Panc1 (cell line): Measurements from ENCODE around the gene CLEC17A. TPM values are rescaled to one million over a fixed set of nuclear protein-coding genes. Genes with fewer than 3 reads are reported as not detected.

Experiments used
- ATAC-seq: fragments of 200-7000 bp; cut with Tn5 transposase; 2 replicates; pipeline ENCODE4 v1.9.1; 2020; ENCODE audit warnings: mild to moderate bottlenecking, moderate library complexity
- BruUV-seq: library from RNA; stranded (reverse); fragments of 400-500 nt; replicated peaks from 2 replicates; lab custom pipeline; 2021; lab: Mats Ljungman, UMichigan
- CTCF ChIA-PET: fragments of 300-600 bp; sonication (Branson Sonifier 250); formaldehyde crosslinking; loops from one replicate; lab custom pipeline; 2022; ENCODE audit warnings: antibody characterized with exemption; lab: Charles Lee
- POLR2A ChIA-PET: fragments of 300-600 bp; sonication (Branson Sonifier 250); formaldehyde crosslinking; loops from one replicate; lab custom pipeline; 2022; ENCODE audit warnings: antibody characterized with exemption; lab: Charles Lee
- DNase-seq: peaks from one replicate; pipeline ENCODE4 v3.0.0-alpha.2; 2010; ENCODE audit warnings: low read depth, low spot score
- H3K27ac ChIP-seq: 2 replicates; pipeline ENCODE4 v1.5.1; 2011; ENCODE audit warnings: mild to moderate bottlenecking, low read length, inconsistent platforms
- H3K27me3 ChIP-seq: fragments of 200-500 bp; sonication (Bioruptor generic); 2 replicates; pipeline ENCODE4 v1.6.0; 2014; ENCODE audit warnings: low read length, inconsistent platforms; ENCODE audit not compliant: control insufficient read depth, insufficient read depth
- H3K36me3 ChIP-seq: fragments of 200-500 bp; sonication (Bioruptor generic); 2 replicates; pipeline ENCODE4 v1.5.1; 2014; ENCODE audit warnings: inconsistent platforms, mild to moderate bottlenecking, low read length, moderate library complexity; ENCODE audit not compliant: control insufficient read depth, insufficient read depth
- H3K4me1 ChIP-seq: 2 replicates; pipeline ENCODE4 v1.5.1; 2011; ENCODE audit warnings: inconsistent platforms, mild to moderate bottlenecking, low read length, moderate library complexity; ENCODE audit not compliant: control insufficient read depth, insufficient read depth
- H3K4me3 ChIP-seq, 2 experiments: 2 replicates each; pipeline ENCODE4 v1.5.1; 2011 to 2012; ENCODE audit warnings: low read depth in 2 of 2, low read length in 2 of 2, mild to moderate bottlenecking in 2 of 2, inconsistent platforms in 1 of 2, moderate library complexity in 1 of 2
- H3K9me3 ChIP-seq: fragments of 200-500 bp; sonication (Bioruptor generic); 2 replicates; pipeline ENCODE4 v1.5.1; 2014; ENCODE audit warnings: low read depth, mild to moderate bottlenecking, inconsistent platforms, low read length, moderate library complexity; ENCODE audit not compliant: control insufficient read depth, insufficient read depth
- POLR2AphosphoS5 ChIP-seq: IDR thresholded peaks from 2 replicates; pipeline ENCODE4 v1.6.1; 2012; ENCODE audit warnings: mild to moderate bottlenecking, low read depth, low read length, moderate library complexity
- SIN3A ChIP-seq: IDR thresholded peaks from 2 replicates; pipeline ENCODE4 v1.6.1; 2012; ENCODE audit warnings: low read depth, mild to moderate bottlenecking, low read length, moderate library complexity, borderline replicate concordance; ENCODE audit not compliant: insufficient read depth
- TCF7L2 ChIP-seq: IDR thresholded peaks from 2 replicates; pipeline ENCODE4 v1.6.1; 2011; ENCODE audit warnings: mild to moderate bottlenecking, low read depth, low read length, inconsistent platforms
- in situ Hi-C: cut with HindIII; loops from 2 replicates; pipeline ENCODE4 v1.10.0; 2016; ENCODE audit warnings: low sequenced_read_pairs, low pct_unique_long_range_greater_than_20kb
- intact Hi-C: fragments of 100-400 bp; cut with micrococcal nuclease; formaldehyde crosslinking; loops from one replicate; pipeline ENCODE4 v1.10.0; 2022; ENCODE audit not compliant: unreplicated experiment
- total RNA-seq: library from RNA; stranded (reverse); gene quantifications from one replicate; pipeline ENCODE4 v1.2.1, GENCODE V29; 2021; ENCODE audit not compliant: unreplicated experiment
- TF ChIP-seq, protein P1 (sequence below): fragments of 450-650 bp; IDR thresholded peaks from 2 replicates; pipeline ENCODE4 v1.5.1; 2017; ENCODE audit warnings: mild to moderate bottlenecking
- TF ChIP-seq, protein P2 (sequence below), 2 experiments: IDR thresholded peaks; 2 replicates each; pipeline ENCODE4 v1.6.1; 2011 to 2012; ENCODE audit warnings: low read depth in 2 of 2, control low read depth in 1 of 2, low read length in 1 of 2, mild to moderate bottlenecking in 1 of 2, moderate library complexity in 1 of 2; ENCODE audit not compliant: insufficient read depth in 1 of 2

Gene CLEC17A
- total RNA-seq, 1 experiment from 2014 or later: not detected

DNA sequence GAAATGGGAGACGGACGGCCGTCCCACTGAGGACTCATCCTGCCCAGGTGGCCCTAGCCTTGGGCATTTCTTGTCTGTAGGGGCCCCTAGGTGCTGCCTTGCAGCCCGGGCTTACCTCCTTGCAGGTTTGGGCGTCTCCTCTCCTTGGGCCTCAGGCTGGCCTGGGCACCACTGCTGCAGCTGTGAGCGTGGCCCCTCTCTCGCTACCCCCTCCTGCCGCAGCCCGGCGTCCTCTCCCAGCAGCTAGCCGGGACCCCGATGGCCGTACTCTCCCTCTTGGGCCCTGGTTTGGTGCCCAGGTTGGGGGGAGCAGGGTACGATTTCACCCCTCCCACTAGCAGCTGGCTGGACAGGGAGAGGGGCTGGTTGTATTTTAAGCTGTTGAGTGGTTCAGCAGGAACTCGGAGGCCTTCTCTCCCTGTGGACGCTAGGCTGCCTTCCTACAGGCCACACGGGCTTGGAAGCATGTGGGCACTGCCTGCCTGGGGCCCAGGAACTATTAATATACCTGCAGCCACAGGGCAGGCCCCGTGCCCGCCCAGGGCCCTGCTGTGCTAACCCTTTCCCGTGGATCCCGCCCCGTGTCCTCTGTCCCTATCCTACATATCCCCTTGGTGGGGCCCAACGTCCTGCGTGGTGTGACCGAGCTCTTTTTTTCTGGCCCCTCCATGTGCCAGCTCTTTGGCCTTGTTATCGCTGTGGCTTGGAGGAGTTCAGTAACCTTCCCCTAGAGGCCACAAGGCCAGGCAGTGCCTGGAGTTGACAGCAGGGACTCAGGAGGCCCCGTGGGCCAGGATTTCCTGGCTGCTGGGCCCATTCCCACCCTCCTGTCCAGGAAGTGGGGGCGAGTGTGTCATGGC is 22.7 kb upstream of the CLEC17A start:
- in situ Hi-C loops: no loop called here
- TF ChIP-seq, protein P1, sequence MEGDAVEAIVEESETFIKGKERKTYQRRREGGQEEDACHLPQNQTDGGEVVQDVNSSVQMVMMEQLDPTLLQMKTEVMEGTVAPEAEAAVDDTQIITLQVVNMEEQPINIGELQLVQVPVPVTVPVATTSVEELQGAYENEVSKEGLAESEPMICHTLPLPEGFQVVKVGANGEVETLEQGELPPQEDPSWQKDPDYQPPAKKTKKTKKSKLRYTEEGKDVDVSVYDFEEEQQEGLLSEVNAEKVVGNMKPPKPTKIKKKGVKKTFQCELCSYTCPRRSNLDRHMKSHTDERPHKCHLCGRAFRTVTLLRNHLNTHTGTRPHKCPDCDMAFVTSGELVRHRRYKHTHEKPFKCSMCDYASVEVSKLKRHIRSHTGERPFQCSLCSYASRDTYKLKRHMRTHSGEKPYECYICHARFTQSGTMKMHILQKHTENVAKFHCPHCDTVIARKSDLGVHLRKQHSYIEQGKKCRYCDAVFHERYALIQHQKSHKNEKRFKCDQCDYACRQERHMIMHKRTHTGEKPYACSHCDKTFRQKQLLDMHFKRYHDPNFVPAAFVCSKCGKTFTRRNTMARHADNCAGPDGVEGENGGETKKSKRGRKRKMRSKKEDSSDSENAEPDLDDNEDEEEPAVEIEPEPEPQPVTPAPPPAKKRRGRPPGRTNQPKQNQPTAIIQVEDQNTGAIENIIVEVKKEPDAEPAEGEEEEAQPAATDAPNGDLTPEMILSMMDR: no peak
- TF ChIP-seq, protein P2, sequence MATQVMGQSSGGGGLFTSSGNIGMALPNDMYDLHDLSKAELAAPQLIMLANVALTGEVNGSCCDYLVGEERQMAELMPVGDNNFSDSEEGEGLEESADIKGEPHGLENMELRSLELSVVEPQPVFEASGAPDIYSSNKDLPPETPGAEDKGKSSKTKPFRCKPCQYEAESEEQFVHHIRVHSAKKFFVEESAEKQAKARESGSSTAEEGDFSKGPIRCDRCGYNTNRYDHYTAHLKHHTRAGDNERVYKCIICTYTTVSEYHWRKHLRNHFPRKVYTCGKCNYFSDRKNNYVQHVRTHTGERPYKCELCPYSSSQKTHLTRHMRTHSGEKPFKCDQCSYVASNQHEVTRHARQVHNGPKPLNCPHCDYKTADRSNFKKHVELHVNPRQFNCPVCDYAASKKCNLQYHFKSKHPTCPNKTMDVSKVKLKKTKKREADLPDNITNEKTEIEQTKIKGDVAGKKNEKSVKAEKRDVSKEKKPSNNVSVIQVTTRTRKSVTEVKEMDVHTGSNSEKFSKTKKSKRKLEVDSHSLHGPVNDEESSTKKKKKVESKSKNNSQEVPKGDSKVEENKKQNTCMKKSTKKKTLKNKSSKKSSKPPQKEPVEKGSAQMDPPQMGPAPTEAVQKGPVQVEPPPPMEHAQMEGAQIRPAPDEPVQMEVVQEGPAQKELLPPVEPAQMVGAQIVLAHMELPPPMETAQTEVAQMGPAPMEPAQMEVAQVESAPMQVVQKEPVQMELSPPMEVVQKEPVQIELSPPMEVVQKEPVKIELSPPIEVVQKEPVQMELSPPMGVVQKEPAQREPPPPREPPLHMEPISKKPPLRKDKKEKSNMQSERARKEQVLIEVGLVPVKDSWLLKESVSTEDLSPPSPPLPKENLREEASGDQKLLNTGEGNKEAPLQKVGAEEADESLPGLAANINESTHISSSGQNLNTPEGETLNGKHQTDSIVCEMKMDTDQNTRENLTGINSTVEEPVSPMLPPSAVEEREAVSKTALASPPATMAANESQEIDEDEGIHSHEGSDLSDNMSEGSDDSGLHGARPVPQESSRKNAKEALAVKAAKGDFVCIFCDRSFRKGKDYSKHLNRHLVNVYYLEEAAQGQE (IDR thresholded peaks at IDR 0.05; ENCODE audit: insufficient read depth in 1 of 2, low read depth in 2 of 2, low read length in 1 of 2): no peak
- TF ChIP-seq POLR2AphosphoS5 (no peak), SIN3A (no peak), TCF7L2 (no peak)
- peaks cover 57% of the 10 kb centered on the region for H3K4me1 ChIP-seq
- H3K27me3 ChIP-seq: no peaks in the 10 kb centered on the region
- H3K9me3 ChIP-seq: no peaks in the 10 kb centered on the region
- no peak for ATAC-seq
- H3K4me3 ChIP-seq: no peak overlapping the region
- POLR2A ChIA-PET: no interaction called here
- H3K27ac ChIP-seq: peak overlapping the region; percentile 85
- intact Hi-C loops: no loop called here
- DNase-seq: no peak
- CTCF ChIA-PET: interaction anchor here (0.6 kb wide), 1 partner anchor 461 kb away, joined by 3 read pairs; no protein-coding TSS in a partner anchor
- no TSS peak for BruUV-seq
- H3K36me3 ChIP-seq: no peaks in the 10 kb centered on the region

DNA sequence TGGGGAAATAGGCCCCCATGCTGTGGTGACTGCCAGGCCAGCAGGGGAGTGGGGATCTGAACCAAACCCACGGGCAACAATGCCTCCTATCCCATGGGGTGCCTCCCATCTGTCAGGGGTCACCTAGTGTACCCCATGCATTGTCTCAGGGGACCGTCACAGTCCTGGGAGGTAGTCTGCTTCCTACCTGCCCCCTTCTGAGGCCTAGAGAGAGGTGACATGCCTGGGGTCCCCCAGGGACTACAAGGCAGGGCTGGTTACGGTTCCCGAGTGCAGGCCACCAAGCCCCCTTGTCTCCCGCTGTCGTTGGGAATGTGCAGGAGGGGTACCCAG is 22.1 kb upstream of the CLEC17A start:
- no peak overlapping the region for H3K4me3 ChIP-seq
- in situ Hi-C loops: no loop called here
- no peak for TF ChIP-seq TCF7L2
- BruUV-seq: no TSS peak
- DNase-seq (no peak), ATAC-seq (no peak)
- intact Hi-C loops: no loop called here
- ChIA-PET CTCF (interaction anchor here (0.6 kb wide), 1 partner anchor 462 kb away, joined by 3 read pairs; no protein-coding TSS in a partner anchor), POLR2A (no interaction called here)
- no peaks in the 10 kb centered on the region for H3K9me3 ChIP-seq
- peaks cover 56% of the 10 kb centered on the region for H3K4me1 ChIP-seq
- no peaks in the 10 kb centered on the region for H3K36me3 ChIP-seq
- H3K27me3 ChIP-seq: no peaks in the 10 kb centered on the region
- H3K27ac ChIP-seq: peak overlapping the region; percentile 85

DNA sequence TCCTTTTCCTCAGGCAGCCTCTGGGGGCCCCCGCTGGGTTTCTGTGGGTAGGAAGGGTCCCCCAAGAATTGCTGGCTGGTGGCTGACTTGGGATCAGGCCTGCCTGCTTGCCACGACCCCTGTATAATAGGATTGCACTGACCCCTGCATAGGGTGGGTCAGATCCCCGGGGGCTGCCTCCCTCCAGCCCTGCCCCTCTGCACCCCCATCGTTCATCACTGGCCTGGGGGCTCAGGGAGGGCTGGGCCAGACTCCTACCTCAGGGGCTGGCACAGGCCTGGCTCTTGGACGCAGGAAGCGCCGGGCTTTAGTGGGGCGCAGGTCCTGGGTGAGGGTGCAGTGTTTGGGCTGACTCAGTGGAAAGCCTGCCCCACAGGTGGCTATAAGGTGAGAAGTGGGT is 21.6 kb upstream of the CLEC17A start:
- Histone ChIP-seq H3K27me3 (no peaks in the 10 kb centered on the region), H3K4me3 (no peak overlapping the region), H3K36me3 (no peaks in the 10 kb centered on the region), H3K4me1 (peaks cover 54% of the 10 kb centered on the region), H3K9me3 (no peaks in the 10 kb centered on the region), H3K27ac (peak overlapping the region; percentile 85)
- ChIA-PET POLR2A (no interaction called here), CTCF (no interaction called here)
- intact Hi-C loops: no loop called here
- TF ChIP-seq TCF7L2: no peak
- no peak for TF ChIP-seq SIN3A
- TF ChIP-seq, protein P2 (IDR thresholded peaks at IDR 0.05; ENCODE audit: insufficient read depth in 1 of 2, low read depth in 2 of 2, low read length in 1 of 2): no peak
- in situ Hi-C loops: no loop called here
- no peak for ATAC-seq
- no TSS peak for BruUV-seq
- DNase-seq: no peak
